ENCODE measurements around the gene PSPH.

GRCh38 chr7:55970561-55970960 lies 80.7 kb downstream of the PSPH start:
- TF ChIP-seq POLR2A (IDR thresholded peaks at IDR 0.05) = no peak
- TF ChIP-seq, protein P1, sequence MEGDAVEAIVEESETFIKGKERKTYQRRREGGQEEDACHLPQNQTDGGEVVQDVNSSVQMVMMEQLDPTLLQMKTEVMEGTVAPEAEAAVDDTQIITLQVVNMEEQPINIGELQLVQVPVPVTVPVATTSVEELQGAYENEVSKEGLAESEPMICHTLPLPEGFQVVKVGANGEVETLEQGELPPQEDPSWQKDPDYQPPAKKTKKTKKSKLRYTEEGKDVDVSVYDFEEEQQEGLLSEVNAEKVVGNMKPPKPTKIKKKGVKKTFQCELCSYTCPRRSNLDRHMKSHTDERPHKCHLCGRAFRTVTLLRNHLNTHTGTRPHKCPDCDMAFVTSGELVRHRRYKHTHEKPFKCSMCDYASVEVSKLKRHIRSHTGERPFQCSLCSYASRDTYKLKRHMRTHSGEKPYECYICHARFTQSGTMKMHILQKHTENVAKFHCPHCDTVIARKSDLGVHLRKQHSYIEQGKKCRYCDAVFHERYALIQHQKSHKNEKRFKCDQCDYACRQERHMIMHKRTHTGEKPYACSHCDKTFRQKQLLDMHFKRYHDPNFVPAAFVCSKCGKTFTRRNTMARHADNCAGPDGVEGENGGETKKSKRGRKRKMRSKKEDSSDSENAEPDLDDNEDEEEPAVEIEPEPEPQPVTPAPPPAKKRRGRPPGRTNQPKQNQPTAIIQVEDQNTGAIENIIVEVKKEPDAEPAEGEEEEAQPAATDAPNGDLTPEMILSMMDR (IDR thresholded peaks at IDR 0.05) = no peak
